ENCODE measurements around the gene ADAMTSL2.

Gene ADAMTSL2

GRCh38 chr9:133502112-133502511 is 32.4 kb upstream of the ADAMTSL2 start:
- in situ Hi-C loops (cut with MboI; ENCODE audit: low sequenced_read_pairs, unreplicated experiment) = no loop called here
- no peak for DNase-seq (ENCODE audit: low spot score)
- no peak for TF ChIP-seq CTCF (IDR thresholded peaks at IDR 0.05; ENCODE audit: borderline replicate concordance, control extremely low read depth, extremely low read depth, insufficient read depth, missing control alignments)

- no peak for TF ChIP-seq CTCF (IDR thresholded peaks at IDR 0.05; ENCODE audit: borderline replicate concordance, control extremely low read depth, extremely low read depth, insufficient read depth, missing control alignments)
- in situ Hi-C loops (cut with MboI; ENCODE audit: low sequenced_read_pairs, unreplicated experiment) = no loop called here
- no peak for DNase-seq (ENCODE audit: low spot score)
These were observed 29.2 kb upstream of the ADAMTSL2 start for GRCh38 chr9:133505186-133505830.

- in situ Hi-C loops (cut with MboI; ENCODE audit: low sequenced_read_pairs, unreplicated experiment) = no loop called here
- no peak for DNase-seq (ENCODE audit: low spot score)
- no peak for TF ChIP-seq CTCF (IDR thresholded peaks at IDR 0.05; ENCODE audit: borderline replicate concordance, control extremely low read depth, extremely low read depth, insufficient read depth, missing control alignments)
These were observed 28.4 kb upstream of the ADAMTSL2 start for GRCh38 chr9:133505901-133506652.

- DNase-seq (ENCODE audit: low spot score) = no peak
- no peak for TF ChIP-seq CTCF (IDR thresholded peaks at IDR 0.05; ENCODE audit: borderline replicate concordance, control extremely low read depth, extremely low read depth, insufficient read depth, missing control alignments)
- in situ Hi-C loops (cut with MboI; ENCODE audit: low sequenced_read_pairs, unreplicated experiment) = no loop called here
These were observed 27.9 kb upstream of the ADAMTSL2 start for GRCh38 chr9:133506653-133507038.

- no peak for TF ChIP-seq CTCF (IDR thresholded peaks at IDR 0.05; ENCODE audit: borderline replicate concordance, control extremely low read depth, extremely low read depth, insufficient read depth, missing control alignments)
- DNase-seq (ENCODE audit: low spot score) = no peak
- in situ Hi-C loops (cut with MboI; ENCODE audit: low sequenced_read_pairs, unreplicated experiment) = no loop called here
These were observed 27.1 kb upstream of the ADAMTSL2 start for GRCh38 chr9:133507246-133507965.

DNA sequence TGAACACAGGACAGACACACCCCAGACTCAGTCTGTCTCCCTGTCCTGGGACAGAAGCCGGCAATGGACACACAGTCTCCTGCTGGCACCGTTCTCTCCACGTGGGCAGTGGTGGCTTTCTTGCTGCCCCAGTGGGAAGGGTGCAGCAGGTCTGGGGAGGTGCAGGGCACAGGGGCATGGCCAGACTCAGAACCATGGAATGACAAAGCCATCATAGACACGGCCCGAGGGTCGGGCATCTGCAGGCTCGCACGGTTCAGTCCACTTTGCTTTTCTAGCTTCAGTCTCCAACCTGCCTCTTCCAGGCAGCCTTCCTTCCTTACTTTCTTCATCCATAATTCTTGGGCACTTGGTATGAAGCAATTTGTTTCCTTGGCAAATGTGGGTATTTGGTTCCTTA is 26.5 kb upstream of the ADAMTSL2 start:
- DNase-seq (ENCODE audit: low spot score) = no peak
- TF ChIP-seq CTCF (IDR thresholded peaks at IDR 0.05; ENCODE audit: borderline replicate concordance, control extremely low read depth, extremely low read depth, insufficient read depth, missing control alignments) = no peak

More for the DNA sequence above, 26.5 kb upstream of the ADAMTSL2 start:
- in situ Hi-C loops (cut with MboI; ENCODE audit: low sequenced_read_pairs, unreplicated experiment) = no loop called here
